Measurements from ENCODE around the gene EVC. TPM values are rescaled to one million over a fixed set of nuclear protein-coding genes. Genes with fewer than 3 reads are reported as not detected.

The EVC gene
- total RNA-seq, 4 donors from 2014 or later, result 8.3 to 37.0 (median 19.3) TPM

DNA sequence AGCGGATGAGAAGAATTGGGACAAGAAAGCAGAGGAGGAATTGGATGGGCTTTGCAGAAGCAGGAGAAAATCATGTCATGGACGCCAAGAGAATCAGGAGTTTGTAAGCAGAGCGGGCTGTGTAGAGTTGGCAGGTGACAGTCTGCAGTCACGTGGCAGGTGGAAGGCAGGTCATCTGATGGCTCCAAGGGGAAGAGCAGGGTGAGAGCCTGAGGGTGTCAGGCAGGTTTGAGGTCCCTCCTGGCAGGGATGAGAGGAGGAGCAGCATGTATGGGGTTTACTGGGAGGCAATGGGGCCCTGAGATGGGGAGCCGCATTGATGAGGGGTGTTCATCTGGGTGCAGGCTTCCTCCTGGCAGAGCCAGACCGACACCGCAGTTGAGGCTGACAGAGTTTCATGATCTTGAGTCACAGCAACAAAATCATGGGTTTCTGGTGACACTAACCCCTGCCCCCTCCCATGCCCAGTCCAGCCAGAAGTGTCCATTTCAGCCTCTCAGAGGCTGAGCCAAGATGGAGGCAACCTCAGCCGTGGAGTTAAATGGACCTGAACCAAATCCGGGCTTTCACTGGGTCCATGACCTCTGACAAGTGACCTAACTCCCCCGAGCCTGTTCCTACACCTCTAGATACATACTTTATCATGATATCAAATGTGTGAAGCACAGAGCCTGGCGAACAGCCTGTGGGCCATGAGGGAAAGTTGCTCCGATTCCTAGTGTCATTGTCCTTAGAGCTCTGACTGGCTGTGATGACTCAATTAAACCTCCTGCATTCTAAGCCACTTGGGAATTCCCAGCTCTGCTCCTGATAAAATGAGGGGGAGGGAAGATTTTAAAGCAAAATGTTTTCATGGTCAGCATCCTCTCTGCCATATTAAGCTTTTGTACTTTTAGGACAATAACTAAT lies 36.1 kb downstream of the EVC start:
- TF ChIP-seq, protein P1, sequence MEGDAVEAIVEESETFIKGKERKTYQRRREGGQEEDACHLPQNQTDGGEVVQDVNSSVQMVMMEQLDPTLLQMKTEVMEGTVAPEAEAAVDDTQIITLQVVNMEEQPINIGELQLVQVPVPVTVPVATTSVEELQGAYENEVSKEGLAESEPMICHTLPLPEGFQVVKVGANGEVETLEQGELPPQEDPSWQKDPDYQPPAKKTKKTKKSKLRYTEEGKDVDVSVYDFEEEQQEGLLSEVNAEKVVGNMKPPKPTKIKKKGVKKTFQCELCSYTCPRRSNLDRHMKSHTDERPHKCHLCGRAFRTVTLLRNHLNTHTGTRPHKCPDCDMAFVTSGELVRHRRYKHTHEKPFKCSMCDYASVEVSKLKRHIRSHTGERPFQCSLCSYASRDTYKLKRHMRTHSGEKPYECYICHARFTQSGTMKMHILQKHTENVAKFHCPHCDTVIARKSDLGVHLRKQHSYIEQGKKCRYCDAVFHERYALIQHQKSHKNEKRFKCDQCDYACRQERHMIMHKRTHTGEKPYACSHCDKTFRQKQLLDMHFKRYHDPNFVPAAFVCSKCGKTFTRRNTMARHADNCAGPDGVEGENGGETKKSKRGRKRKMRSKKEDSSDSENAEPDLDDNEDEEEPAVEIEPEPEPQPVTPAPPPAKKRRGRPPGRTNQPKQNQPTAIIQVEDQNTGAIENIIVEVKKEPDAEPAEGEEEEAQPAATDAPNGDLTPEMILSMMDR (IDR thresholded peaks at IDR 0.05; ENCODE audit: low read depth), result no peak

DNA sequence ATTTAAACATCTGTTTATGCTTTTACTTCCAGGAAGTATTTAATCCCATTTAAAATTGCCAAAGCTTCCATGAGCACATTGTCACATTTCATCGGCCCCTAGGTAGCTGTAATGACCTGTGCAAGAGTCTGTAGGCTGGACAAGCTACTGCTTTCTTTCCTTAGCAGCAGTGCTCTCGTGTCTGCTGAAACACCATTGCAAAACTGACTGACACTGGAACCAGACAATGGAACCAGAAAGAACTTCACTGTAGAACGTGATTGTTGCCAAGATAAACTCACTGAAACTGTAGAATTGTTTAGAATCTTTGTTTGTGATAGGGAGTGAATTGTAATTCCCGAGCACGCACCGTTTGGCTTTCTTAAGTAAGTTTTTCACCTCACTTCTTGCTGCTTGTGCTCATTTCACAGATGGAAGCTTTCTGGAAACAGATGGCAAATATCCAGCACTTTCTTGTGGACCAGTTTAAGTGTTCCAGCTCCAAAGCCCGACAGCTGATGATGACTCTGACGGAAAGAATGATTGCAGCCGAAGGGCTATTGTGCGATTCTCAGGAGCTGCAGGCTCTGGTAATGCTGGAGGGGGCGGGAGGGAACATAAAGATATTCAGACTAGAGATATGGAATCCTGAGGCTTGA lies 36.9 kb downstream of the EVC start:
- TF ChIP-seq, protein P1 (IDR thresholded peaks at IDR 0.05; ENCODE audit: low read depth), result no peak

DNA sequence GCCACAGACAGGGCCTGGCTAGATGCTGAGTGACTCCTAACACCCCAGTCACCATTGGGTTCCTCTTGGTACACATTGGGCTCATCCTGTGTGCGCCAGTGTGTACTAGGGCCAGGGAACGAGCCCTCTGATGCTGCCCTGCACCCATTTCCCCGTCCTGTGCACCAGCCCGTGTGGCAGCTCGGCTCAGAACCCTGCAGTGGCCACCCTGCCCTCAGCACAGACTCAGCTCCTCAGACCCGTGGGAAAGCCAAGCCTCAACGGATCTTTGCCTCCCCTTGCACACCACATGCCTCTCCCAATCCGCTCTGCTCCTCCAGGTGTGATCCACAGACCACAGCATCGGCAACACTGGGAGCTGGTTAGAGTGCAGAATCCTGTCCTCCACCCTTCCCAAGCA lies 38.6 kb downstream of the EVC start:
- TF ChIP-seq, protein P1 (IDR thresholded peaks at IDR 0.05; ENCODE audit: low read depth), result no peak

DNA sequence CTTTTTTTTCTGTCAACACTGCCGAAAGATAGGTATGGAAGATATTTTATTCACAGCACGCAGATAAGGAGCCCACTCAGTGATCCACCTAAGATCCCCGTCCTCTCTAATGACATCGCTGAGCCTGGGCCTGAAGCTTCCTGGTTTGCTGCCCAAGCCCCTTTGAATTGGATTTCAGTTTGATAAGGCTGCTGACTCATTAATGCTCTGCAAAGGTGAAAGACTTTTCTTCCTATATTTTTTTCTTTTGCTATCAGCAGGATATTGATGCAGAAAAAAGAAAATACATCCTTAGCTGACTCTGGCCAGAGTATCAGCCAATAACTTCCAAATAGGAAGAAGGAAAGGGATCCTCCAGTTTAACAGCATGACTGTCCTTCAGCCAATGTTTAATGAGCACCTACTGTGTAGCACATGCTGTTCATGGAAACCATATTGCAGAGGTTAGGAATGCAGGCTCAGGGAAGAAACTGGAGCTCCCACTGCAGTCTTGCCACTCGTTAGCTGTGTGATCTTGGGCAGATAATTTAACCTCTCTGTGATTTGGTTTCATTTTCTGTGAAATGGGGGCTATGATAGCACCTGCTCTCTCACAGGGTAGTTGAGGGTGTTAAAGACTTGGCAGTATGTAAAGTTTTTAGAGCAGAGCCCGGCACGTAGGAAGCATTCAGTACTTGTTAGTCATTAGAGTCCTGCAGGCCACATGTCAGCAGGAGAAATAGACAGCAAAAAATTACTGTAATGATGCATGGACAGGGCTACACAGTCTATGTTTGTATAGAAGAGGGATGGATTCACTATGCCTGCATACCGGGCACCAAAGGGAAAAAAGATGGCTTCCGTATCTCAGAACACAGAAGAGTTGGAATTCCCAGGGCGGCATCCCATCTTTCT lies 39.3 kb downstream of the EVC start:
- TF ChIP-seq, protein P1 (IDR thresholded peaks at IDR 0.05; ENCODE audit: low read depth), result no peak

DNA sequence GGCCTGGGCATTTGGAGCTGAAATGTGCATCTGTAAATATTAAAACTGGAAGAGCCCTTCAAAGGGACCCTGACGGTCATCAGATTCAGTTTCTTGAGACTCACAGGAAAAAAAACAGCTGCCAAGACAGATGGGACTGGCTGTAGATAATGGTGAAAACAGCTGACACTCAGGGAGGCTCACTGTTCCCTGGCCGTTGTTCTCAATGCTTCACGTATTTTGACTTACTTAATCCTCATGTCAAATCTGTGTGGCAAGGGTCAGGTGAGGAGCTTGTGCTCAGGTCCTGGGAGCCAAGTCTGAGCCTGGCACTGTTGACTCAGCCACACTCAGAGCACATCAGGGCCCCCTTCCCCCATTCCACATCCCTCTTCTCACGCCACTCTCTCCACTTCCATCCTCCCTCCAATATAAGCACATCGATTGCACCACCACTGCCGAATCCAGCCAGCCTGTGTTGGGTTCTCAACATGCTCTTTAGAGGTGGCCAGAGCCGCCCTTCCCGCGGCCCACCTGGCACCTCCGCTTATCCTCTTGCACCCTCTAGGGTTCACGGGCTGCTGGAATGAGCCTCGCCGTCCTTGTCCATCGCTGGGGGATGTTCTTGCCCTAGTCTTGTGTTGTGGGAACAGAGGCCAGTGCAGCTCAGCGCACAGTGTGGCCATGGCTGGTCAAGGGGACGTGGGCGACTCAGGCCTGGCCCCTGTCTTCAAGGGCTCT lies 40.1 kb downstream of the EVC start:
- TF ChIP-seq, protein P1 (IDR thresholded peaks at IDR 0.05; ENCODE audit: low read depth), result no peak

DNA sequence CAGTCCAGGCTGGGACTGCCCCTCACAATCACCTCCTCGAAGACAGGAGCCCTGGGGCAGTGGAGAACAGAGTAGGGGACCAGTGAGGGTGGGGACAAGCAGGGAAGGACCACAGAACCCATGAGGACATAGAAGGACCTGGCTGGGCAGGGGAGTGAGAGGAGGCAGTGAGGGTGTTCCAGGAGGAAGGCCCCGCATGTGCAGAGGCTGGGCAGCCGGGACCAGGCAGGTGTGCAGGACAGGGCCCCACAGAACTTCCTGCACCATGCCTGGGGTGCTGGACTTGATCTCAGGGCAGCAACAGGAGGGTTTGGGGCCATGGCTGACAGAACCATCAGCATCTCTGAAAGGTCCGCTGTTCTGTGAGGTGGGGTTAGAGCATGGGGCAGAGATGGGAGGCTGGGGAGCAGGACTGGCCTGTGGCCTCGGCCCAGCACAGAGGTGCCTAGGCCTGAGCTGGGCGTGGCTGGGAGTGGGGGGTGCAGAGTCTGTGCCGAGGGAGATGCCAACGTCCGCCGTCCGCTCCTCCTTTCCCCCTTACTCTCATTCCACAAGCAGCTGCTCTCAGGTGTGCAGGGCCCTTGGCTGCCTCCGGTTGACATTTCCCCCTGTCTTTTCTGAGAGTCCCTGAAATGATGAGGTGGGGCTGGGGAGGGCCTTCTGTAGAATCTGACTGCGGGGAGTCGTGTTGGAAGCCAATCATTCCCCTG lies 40.8 kb downstream of the EVC start:
- TF ChIP-seq, protein P1 (IDR thresholded peaks at IDR 0.05; ENCODE audit: low read depth), result no peak

All from subcutaneous adipose tissue (tissue), 4 donors.